Measurements from ENCODE around the gene TUBGCP2.

TUBGCP2 gene

GRCh38 chr10:133271521-133272300 lies 37.0 kb downstream of the TUBGCP2 start:
- no peak overlapping the region for H2AFZ ChIP-seq
- no peaks in the 10 kb centered on the region for H3K79me2 ChIP-seq
- peaks cover 3% of the 10 kb centered on the region for H3K4me1 ChIP-seq
- TF ChIP-seq CTCF (IDR thresholded peaks at IDR 0.05), result no peak
- no peak overlapping the region for H3K4me3 ChIP-seq (ENCODE audit: low read depth, low read length)
- no peaks in the 10 kb centered on the region for H3K27me3 ChIP-seq (ENCODE audit: control insufficient read depth, insufficient read depth, low read length)
- H3K4me2 ChIP-seq (ENCODE audit: low read length), result no peak overlapping the region
- H3K9me3 ChIP-seq (ENCODE audit: control insufficient read depth, low read length), result no peaks in the 10 kb centered on the region
- H3K9ac ChIP-seq, result no peak overlapping the region
- H3K36me3 ChIP-seq (ENCODE audit: control insufficient read depth, insufficient read depth, low read length), result no peaks in the 10 kb centered on the region
- H3K27ac ChIP-seq, result no peak overlapping the region

GRCh38 chr10:133270773-133271297 lies 37.8 kb downstream of the TUBGCP2 start:
- H3K4me1 ChIP-seq, result no peaks in the 10 kb centered on the region
- no peak overlapping the region for H3K9ac ChIP-seq
- TF ChIP-seq CTCF (IDR thresholded peaks at IDR 0.05), result no peak
- H3K4me2 ChIP-seq (ENCODE audit: low read length), result no peak overlapping the region
- H2AFZ ChIP-seq, result no peak overlapping the region
- H3K79me2 ChIP-seq, result no peaks in the 10 kb centered on the region
- no peak overlapping the region for H3K4me3 ChIP-seq (ENCODE audit: low read depth, low read length)
- no peaks in the 10 kb centered on the region for H3K36me3 ChIP-seq (ENCODE audit: control insufficient read depth, insufficient read depth, low read length)
- H3K9me3 ChIP-seq (ENCODE audit: control insufficient read depth, low read length), result no peaks in the 10 kb centered on the region
- no peaks in the 10 kb centered on the region for H3K27me3 ChIP-seq (ENCODE audit: control insufficient read depth, insufficient read depth, low read length)
- no peak overlapping the region for H3K27ac ChIP-seq

- H3K9ac ChIP-seq, result no peak overlapping the region
- no peak for TF ChIP-seq CTCF (IDR thresholded peaks at IDR 0.05)
- H3K4me3 ChIP-seq (ENCODE audit: low read depth, low read length), result no peak overlapping the region
These were observed 38.5 kb downstream of the TUBGCP2 start for GRCh38 chr10:133270204-133270603.

GRCh38 chr10:133269367-133269766 lies 39.3 kb downstream of the TUBGCP2 start:
- Histone ChIP-seq H3K4me3 (ENCODE audit: low read depth, low read length) (no peak overlapping the region), H3K9ac (no peak overlapping the region), H3K27ac (no peak overlapping the region), H3K9me3 (ENCODE audit: control insufficient read depth, low read length) (no peaks in the 10 kb centered on the region), H3K4me1 (no peaks in the 10 kb centered on the region), H3K36me3 (ENCODE audit: control insufficient read depth, insufficient read depth, low read length) (no peaks in the 10 kb centered on the region), H3K4me2 (ENCODE audit: low read length) (no peak overlapping the region), H2AFZ (no peak overlapping the region), H3K79me2 (no peaks in the 10 kb centered on the region), H3K27me3 (ENCODE audit: control insufficient read depth, insufficient read depth, low read length) (no peaks in the 10 kb centered on the region)
- TF ChIP-seq CTCF (IDR thresholded peaks at IDR 0.05), result no peak

More at GRCh38 chr10:133270204-133270603, 38.5 kb downstream of the TUBGCP2 start:
- H3K79me2 ChIP-seq, result no peaks in the 10 kb centered on the region
- no peak overlapping the region for H3K4me2 ChIP-seq (ENCODE audit: low read length)
- no peaks in the 10 kb centered on the region for H3K4me1 ChIP-seq
- no peak overlapping the region for H2AFZ ChIP-seq
- no peaks in the 10 kb centered on the region for H3K27me3 ChIP-seq (ENCODE audit: control insufficient read depth, insufficient read depth, low read length)
- H3K9me3 ChIP-seq (ENCODE audit: control insufficient read depth, low read length), result no peaks in the 10 kb centered on the region
- H3K36me3 ChIP-seq (ENCODE audit: control insufficient read depth, insufficient read depth, low read length), result no peaks in the 10 kb centered on the region
- H3K27ac ChIP-seq, result no peak overlapping the region

- no peaks in the 10 kb centered on the region for H3K4me1 ChIP-seq
- no peak overlapping the region for H3K4me3 ChIP-seq (ENCODE audit: low read depth, low read length)
- H3K36me3 ChIP-seq (ENCODE audit: control insufficient read depth, insufficient read depth, low read length), result no peaks in the 10 kb centered on the region
- H2AFZ ChIP-seq, result no peak overlapping the region
- no peaks in the 10 kb centered on the region for H3K27me3 ChIP-seq (ENCODE audit: control insufficient read depth, insufficient read depth, low read length)
- no peaks in the 10 kb centered on the region for H3K9me3 ChIP-seq (ENCODE audit: control insufficient read depth, low read length)
- no peak overlapping the region for H3K9ac ChIP-seq
- no peak for TF ChIP-seq CTCF (IDR thresholded peaks at IDR 0.05)
- no peak overlapping the region for H3K27ac ChIP-seq
- no peak overlapping the region for H3K4me2 ChIP-seq (ENCODE audit: low read length)
- no peaks in the 10 kb centered on the region for H3K79me2 ChIP-seq
These were observed 40.1 kb downstream of the TUBGCP2 start for GRCh38 chr10:133268532-133268931.

All from parathyroid adenoma (tissue), 2 donors.